Measurements from ENCODE around the gene KRTAP4-4.

DNA sequence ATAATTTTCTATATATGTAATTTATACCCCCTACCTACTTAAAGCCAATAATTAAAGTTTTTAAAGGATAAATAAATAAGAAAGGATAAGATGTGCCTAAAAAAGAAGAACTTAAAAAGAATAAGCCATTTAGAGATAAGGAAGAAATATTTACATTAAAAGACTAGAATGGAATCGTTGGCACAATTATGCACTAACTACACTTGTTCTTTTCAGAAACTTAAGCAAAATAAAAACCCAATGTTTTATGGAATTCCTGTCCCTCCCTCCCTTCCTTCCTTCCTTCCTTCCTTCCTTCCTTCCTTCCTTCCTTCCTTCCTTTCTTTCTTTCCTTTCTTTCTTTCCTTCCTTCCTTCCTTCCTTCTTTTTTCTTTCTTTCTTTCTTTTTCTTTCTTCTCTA lies 15.7 kb downstream of the KRTAP4-4 start:
- TF ChIP-seq CTCF (conservative IDR thresholded peaks at IDR 0.05 in 1 of 2, IDR thresholded peaks at IDR 0.05 in 1 of 2; ENCODE audit: extremely low read depth in 1 of 2, insufficient read depth in 1 of 2, low read depth in 1 of 2, low read length in 2 of 2) (no peak), EZH2 (IDR thresholded peaks at IDR 0.05; ENCODE audit: borderline replicate concordance, low read length) (no peak)

All from mammary epithelial cell (primary cell).